ENCODE data around the gene TLE1. TPM values are rescaled to one million over a fixed set of nuclear protein-coding genes. Genes with fewer than 3 reads are reported as not detected.

Gene TLE1
- total and polyA plus RNA-seq, 9 of the 15 experiments (the other 6 are each of a cell fraction or from before 2014, with no cell fraction given): 0.11 TPM; not detected in 8

GRCh38 chr9:81619353-81620001 is 69.9 kb downstream of the TLE1 start (continued):
- TF ChIP-seq CUX1 (CRISPR knock-in tag; IDR thresholded peaks at IDR 0.05): no peak

- Histone ChIP-seq H3K9me3 (replicated peaks; ENCODE audit: control insufficient read depth, insufficient read depth, low read depth, low read length) (no peaks in the 10 kb centered on the region), H3K9ac (ENCODE audit: insufficient read depth in 1 of 2, low read depth in 2 of 2, low read length in 2 of 2) (no peak overlapping the region), H2AFZ (ENCODE audit: low read depth, low read length) (no peak overlapping the region), H3K27ac (ENCODE audit: extremely low read depth, low read depth, low read length) (no peak overlapping the region), H4K20me1 (replicated peaks; ENCODE audit: control insufficient read depth, insufficient read depth, low read length) (no peaks in the 10 kb centered on the region), H3K4me1 (replicated peaks in 1 of 2; ENCODE audit: control insufficient read depth in 2 of 2, insufficient read depth in 2 of 2, low read length in 2 of 2) (no peaks in the 10 kb centered on the region), H3K79me2 (ENCODE audit: control insufficient read depth, insufficient read depth, low read length) (no peaks in the 10 kb centered on the region), H3K4me2 (ENCODE audit: insufficient read depth, low read length) (no peak overlapping the region), H3K27me3 (ENCODE audit: control insufficient read depth in 2 of 2, insufficient read depth in 2 of 2, low read length in 2 of 2) (no peaks in the 10 kb centered on the region), H3K9me1 (ENCODE audit: control insufficient read depth, insufficient read depth, low read length) (no peaks in the 10 kb centered on the region), H3K4me3 (no peak overlapping the region), H3K36me3 (ENCODE audit: control insufficient read depth, insufficient read depth, low read length) (no peaks in the 10 kb centered on the region)
- POLR2A ChIA-PET: no interaction called here
- CTCF ChIA-PET (ENCODE audit: low intra/inter-chr PET ratio): no interaction called here
- WGBS (ENCODE audit: insufficient coverage, low coverage, missing lambda C conversion rate): 0% methylated on average over 1 of the region's 1 CpG
- intact Hi-C loops (cut with micrococcal nuclease) (no loop called here), in situ Hi-C loops (cut with MboI) (no loop called here)
- DNase-seq (ENCODE audit: extremely low read depth in 1 of 4, low spot score in 3 of 4): no peak
- BruUV-seq (replicated peaks): no TSS peak
- no peak for FAIRE-seq
- ATAC-seq: no peak
- TF ChIP-seq MTA2 (IDR thresholded peaks at IDR 0.05; ENCODE audit: low read depth): no peak
- no peak for TF ChIP-seq C11orf30 (IDR thresholded peaks at IDR 0.05; ENCODE audit: low read depth)
- no peak for TF ChIP-seq ZNF695 (CRISPR knock-in tag; IDR thresholded peaks at IDR 0.05)
- no peak for TF ChIP-seq ZNF431 (CRISPR knock-in tag; IDR thresholded peaks at IDR 0.05)
- TF ChIP-seq SRSF1 (IDR thresholded peaks at IDR 0.05; ENCODE audit: low read depth, low read length): no peak
- TF ChIP-seq SRSF3 (IDR thresholded peaks at IDR 0.05; ENCODE audit: insufficient read depth, low read length): no peak
- TF ChIP-seq COPS2 (conservative IDR thresholded peaks at IDR 0.05): no peak
- no peak for TF ChIP-seq SPI1 (IDR thresholded peaks at IDR 0.05; ENCODE audit: borderline replicate concordance, low read depth, low read length)
- no peak for TF ChIP-seq RCOR1 (IDR thresholded peaks at IDR 0.05; ENCODE audit: borderline replicate concordance in 1 of 2, low read depth in 2 of 2, low read length in 2 of 2)
- no peak for TF ChIP-seq TAF9B (IDR thresholded peaks at IDR 0.05; ENCODE audit: partially characterized antibody)
These were observed 70.4 kb downstream of the TLE1 start for GRCh38 chr9:81618923-81619322.
